Ascending aorta (tissue), 2 donors: ENCODE measurements around the gene C1QTNF8. TPM values are rescaled to one million over a fixed set of nuclear protein-coding genes. Genes with fewer than 3 reads are reported as not detected.
A peak's percentile ranks its signal among the peaks of the same experiment; 100 is the strongest.

Experiments used
- DNase-seq, 2 donors: peaks; one replicate each; pipeline ENCODE4 v3.0.0-alpha.2; 2019; ENCODE audit warnings: low spot score in 2 of 2
- H3K27ac ChIP-seq, 2 donors: fragments of 200-600 bp; sonication (generic); one replicate each; pipeline ENCODE4 v1.5.1; 2016 to 2017; ENCODE audit warnings: mild to moderate bottlenecking in 1 of 2
- H3K27me3 ChIP-seq: fragments of 200-600 bp; sonication (generic); one replicate; pipeline ENCODE4 v1.5.1; 2017
- H3K36me3 ChIP-seq, 2 donors: fragments of 200-600 bp; sonication (generic); one replicate each; pipeline ENCODE4 v1.5.1; 2016
- H3K4me1 ChIP-seq, 2 donors: fragments of 200-600 bp; sonication (generic); one replicate each; pipeline ENCODE4 v1.5.1; 2016 to 2017; ENCODE audit warnings: mild to moderate bottlenecking in 1 of 2
- H3K4me3 ChIP-seq, 2 donors: fragments of 200-600 bp; sonication (generic); one replicate each; pipeline ENCODE4 v1.5.1; 2016 to 2017; ENCODE audit warnings: mild to moderate bottlenecking in 1 of 2
- H3K9me3 ChIP-seq, 2 donors: fragments of 200-600 bp; sonication (generic); one replicate each; pipeline ENCODE4 v1.5.1; 2016
- intact Hi-C: fragments of 100-400 bp; cut with DNase I; formaldehyde crosslinking; loops from one replicate; pipeline ENCODE4 v1.15.1; 2023
- total RNA-seq: library from RNA; depleted of rRNA; stranded (reverse); fragments of >200 nt; gene quantifications from one replicate; pipeline ENCODE4 v1.1.0, GENCODE V29; 2016
- TF ChIP-seq, protein P1 (sequence below), 3 experiments: fragments of 200-600 bp in 2 of 3; fragments of 450-650 bp in 1 of 3; sonication (generic) in 2 of 3; IDR thresholded peaks; one replicate each; pipeline ENCODE4 v1.5.1; 2016 to 2019; ENCODE audit warnings: antibody characterized with exemption in 3 of 3, mild to moderate bottlenecking in 1 of 3, moderate library complexity in 1 of 3

C1QTNF8 gene
- total RNA-seq, 1 donor from 2014 or later, result not detected

DNA sequence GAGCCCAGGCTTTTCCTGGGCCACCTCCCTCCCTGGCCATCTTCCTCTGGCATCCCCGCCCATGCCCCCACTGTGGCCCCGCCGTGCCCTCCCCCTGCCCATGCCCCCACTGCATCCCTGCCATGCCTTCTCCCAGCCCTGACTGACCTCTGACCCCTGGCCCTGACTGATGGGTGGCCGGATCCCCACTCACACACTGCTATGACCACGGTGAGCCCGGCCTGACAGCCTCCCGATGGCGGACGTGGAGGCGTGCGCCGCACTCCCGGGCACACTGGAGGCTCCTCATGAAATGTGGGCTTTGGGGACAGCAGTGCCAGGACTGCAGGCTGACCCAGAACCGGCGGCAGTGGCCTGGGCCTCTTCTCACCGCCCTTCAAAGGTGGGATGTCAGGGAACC lies 10.6 kb upstream of the C1QTNF8 start:
- no peak for DNase-seq
- no peak overlapping the region for H3K4me3 ChIP-seq
- H3K4me1 ChIP-seq, result peaks cover 0 to 7% of the 10 kb centered on the region in 2 donors
- H3K27ac ChIP-seq, result no peak overlapping the region
- TF ChIP-seq, protein P1, sequence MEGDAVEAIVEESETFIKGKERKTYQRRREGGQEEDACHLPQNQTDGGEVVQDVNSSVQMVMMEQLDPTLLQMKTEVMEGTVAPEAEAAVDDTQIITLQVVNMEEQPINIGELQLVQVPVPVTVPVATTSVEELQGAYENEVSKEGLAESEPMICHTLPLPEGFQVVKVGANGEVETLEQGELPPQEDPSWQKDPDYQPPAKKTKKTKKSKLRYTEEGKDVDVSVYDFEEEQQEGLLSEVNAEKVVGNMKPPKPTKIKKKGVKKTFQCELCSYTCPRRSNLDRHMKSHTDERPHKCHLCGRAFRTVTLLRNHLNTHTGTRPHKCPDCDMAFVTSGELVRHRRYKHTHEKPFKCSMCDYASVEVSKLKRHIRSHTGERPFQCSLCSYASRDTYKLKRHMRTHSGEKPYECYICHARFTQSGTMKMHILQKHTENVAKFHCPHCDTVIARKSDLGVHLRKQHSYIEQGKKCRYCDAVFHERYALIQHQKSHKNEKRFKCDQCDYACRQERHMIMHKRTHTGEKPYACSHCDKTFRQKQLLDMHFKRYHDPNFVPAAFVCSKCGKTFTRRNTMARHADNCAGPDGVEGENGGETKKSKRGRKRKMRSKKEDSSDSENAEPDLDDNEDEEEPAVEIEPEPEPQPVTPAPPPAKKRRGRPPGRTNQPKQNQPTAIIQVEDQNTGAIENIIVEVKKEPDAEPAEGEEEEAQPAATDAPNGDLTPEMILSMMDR (IDR thresholded peaks at IDR 0.05), result no peak
- H3K27me3 ChIP-seq, result peaks cover 14% of the 10 kb centered on the region
- intact Hi-C loops, result loop anchor here (1.0 kb wide), 1 partner anchor 88 kb away; no protein-coding TSS in a partner anchor
- H3K9me3 ChIP-seq, result no peaks in the 10 kb centered on the region
- no peaks in the 10 kb centered on the region for H3K36me3 ChIP-seq

GRCh38 chr16:1105888-1106620 lies 10.0 kb upstream of the C1QTNF8 start:
- peaks cover 14% of the 10 kb centered on the region for H3K27me3 ChIP-seq
- DNase-seq, result peak in 1 of 2 donors; percentile 78
- intact Hi-C loops, result loop anchor here (1.0 kb wide), 1 partner anchor 88 kb away; no protein-coding TSS in a partner anchor
- H3K27ac ChIP-seq, result no peak overlapping the region
- H3K4me1 ChIP-seq, result peaks cover 0 to 7% of the 10 kb centered on the region in 2 donors
- H3K4me3 ChIP-seq, result no peak overlapping the region
- no peaks in the 10 kb centered on the region for H3K36me3 ChIP-seq
- TF ChIP-seq, protein P1 (IDR thresholded peaks at IDR 0.05), result peak; percentile 87 to 93 (median 90)
- no peaks in the 10 kb centered on the region for H3K9me3 ChIP-seq

DNA sequence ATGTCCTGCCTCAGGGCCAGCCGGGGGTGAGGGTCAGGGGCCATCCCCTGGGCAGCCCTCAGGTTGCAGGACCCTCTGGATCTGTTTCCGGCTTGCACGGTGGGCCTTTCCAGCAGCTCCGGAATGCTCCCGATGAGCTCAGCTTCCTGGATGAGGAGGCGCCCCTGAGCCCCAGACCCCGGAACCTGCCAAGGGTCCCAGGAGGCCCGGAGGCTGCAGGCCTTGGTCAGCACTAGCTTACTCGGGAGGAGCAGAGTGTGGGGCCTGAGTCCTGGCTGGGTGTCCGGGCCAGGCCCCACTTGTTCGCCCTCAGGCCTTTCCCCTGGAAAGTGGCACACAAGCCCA lies 7.6 kb upstream of the C1QTNF8 start:
- TF ChIP-seq, protein P1 (IDR thresholded peaks at IDR 0.05), result no peak
- intact Hi-C loops, result loop anchor here (1.0 kb wide), 1 partner anchor 46 kb away; no protein-coding TSS in a partner anchor
- DNase-seq, result no peak
- H3K27me3 ChIP-seq, result peaks cover 14% of the 10 kb centered on the region
- H3K27ac ChIP-seq, result no peak overlapping the region
- no peaks in the 10 kb centered on the region for H3K9me3 ChIP-seq
- H3K4me1 ChIP-seq, result peaks cover 4 to 11% of the 10 kb centered on the region in 2 donors
- no peak overlapping the region for H3K4me3 ChIP-seq
- no peaks in the 10 kb centered on the region for H3K36me3 ChIP-seq

- Histone ChIP-seq H3K4me3 (peak overlapping the region; percentile 39), H3K27ac (no peak overlapping the region), H3K36me3 (no peaks in the 10 kb centered on the region), H3K4me1 (peaks cover 9 to 16% of the 10 kb centered on the region in 2 donors), H3K9me3 (no peaks in the 10 kb centered on the region), H3K27me3 (peaks cover 10% of the 10 kb centered on the region)
- no peak for DNase-seq
- TF ChIP-seq, protein P1 (IDR thresholded peaks at IDR 0.05), result peak; percentile 64 to 80 (median 75)
- intact Hi-C loops, result loop anchor here (1.0 kb wide), 1 partner anchor 46 kb away; no protein-coding TSS in a partner anchor
Observed at GRCh38 chr16:1102921-1103635, 7.0 kb upstream of the C1QTNF8 start.

- intact Hi-C loops, result no loop called here
- DNase-seq, result no peak
- Histone ChIP-seq H3K4me3 (no peak overlapping the region), H3K9me3 (no peaks in the 10 kb centered on the region), H3K36me3 (no peaks in the 10 kb centered on the region), H3K27me3 (peaks cover 10% of the 10 kb centered on the region), H3K27ac (no peak overlapping the region), H3K4me1 (peaks cover 14 to 20% of the 10 kb centered on the region in 2 donors)
- TF ChIP-seq, protein P1 (IDR thresholded peaks at IDR 0.05), result no peak
Observed at GRCh38 chr16:1102333-1102700, 6.3 kb upstream of the C1QTNF8 start.
